NAMALWA (cell line): ENCODE results near the gene RMND1.
"Not testable (repeated sequence)": the region's sequence is repeated elsewhere in the genome, so short reads cannot be mapped to it uniquely, and the experiment has no call there.

Source experiments
- DNase-seq: peaks from one replicate; pipeline ENCODE4 v3.0.0-alpha.2; 2015; ENCODE audit warnings: low spot score

The RMND1 gene, protein sequence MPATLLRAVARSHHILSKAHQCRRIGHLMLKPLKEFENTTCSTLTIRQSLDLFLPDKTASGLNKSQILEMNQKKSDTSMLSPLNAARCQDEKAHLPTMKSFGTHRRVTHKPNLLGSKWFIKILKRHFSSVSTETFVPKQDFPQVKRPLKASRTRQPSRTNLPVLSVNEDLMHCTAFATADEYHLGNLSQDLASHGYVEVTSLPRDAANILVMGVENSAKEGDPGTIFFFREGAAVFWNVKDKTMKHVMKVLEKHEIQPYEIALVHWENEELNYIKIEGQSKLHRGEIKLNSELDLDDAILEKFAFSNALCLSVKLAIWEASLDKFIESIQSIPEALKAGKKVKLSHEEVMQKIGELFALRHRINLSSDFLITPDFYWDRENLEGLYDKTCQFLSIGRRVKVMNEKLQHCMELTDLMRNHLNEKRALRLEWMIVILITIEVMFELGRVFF

DNA sequence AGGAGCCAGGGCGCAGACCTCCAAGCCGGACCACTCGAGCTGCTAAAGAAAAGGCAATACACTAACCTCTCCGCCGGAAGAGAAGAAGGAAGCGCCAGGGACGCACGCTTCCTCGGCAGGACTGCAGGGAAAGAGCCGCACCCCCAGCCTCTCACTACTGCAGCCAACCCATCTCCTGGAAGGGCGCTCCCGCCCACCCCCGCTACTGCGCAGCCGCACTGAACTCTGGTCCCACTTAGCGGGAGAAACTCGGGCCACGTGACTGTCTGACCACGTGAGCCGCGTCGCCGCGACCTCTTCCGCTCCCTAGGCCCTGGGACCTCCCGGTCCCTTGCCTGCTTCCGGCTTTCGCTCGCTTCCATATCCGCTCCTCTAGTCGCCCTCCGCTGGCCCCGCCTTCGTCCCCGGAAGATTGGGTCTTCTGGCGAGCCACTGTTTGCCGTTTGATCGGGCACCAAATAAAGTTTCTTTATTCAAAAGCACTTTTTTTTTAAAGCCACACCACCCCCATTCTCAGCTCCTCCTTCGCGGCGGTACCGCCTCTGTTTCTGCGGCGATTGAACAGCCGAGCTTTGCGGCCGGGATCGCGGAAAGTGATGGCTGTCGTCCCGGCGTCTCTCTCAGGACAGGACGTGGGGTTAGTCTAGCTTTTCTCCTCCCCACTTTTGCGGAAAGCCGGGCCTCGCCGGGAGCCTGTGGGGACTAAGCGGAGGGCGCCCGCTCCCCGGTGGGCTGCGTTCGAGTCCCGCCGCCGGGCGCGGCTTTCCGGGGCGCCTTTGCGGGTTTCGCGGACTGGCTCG is at the start of gene RMND1:
TSS of gene RMND1 (minus strand) at position 177 of the 800 bp plus-strand sequence. CDS start 6,315 bp downstream, outside the sequence.
- DNase-seq: peak; percentile 100

DNA sequence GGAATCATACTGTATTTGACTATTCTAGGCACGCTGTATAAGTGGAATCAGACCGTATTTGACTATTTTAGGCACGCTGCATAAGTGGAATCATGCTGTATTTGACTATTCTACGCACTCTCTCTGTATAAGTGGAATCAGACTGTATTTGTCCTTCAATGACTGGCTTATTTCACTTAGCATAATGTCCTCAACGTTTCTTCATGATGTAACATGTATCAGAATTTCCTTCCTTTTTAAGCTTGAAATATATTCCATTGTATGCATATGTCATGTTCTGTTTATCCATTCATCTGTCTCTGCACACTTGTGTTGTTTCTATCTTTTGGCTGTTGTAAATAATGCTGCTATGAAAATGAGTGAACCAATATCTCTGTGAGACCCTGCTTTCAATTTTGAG is 47.6 kb upstream of the RMND1 start:
- no peak for DNase-seq

GRCh38 chr6:151498327-151498726 is 46.4 kb upstream of the RMND1 start:
- DNase-seq: no peak

GRCh38 chr6:151497905-151498304 is 46.0 kb upstream of the RMND1 start:
- DNase-seq: no peak

- no peak for DNase-seq
These were observed 43.5 kb upstream of the RMND1 start for GRCh38 chr6:151495380-151495779.

DNA sequence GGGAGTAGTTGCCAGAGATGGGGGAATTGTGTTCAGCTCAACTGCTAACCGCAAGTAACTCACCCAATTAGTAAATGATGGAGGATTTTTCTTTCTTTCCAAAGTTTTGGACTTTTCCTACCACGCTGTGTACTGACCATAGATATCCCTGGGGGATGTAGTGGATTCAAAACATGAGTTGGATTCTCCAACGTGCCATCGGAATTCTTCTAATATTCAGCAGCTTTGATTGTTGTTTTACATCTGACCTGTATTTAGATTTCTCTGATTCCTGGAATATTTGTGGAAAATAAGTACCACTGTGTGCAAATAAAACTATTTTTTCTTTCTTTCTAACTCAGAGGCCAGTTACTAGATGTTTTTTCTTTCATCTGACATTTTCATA is 43.0 kb upstream of the RMND1 start:
- DNase-seq: no peak

DNA sequence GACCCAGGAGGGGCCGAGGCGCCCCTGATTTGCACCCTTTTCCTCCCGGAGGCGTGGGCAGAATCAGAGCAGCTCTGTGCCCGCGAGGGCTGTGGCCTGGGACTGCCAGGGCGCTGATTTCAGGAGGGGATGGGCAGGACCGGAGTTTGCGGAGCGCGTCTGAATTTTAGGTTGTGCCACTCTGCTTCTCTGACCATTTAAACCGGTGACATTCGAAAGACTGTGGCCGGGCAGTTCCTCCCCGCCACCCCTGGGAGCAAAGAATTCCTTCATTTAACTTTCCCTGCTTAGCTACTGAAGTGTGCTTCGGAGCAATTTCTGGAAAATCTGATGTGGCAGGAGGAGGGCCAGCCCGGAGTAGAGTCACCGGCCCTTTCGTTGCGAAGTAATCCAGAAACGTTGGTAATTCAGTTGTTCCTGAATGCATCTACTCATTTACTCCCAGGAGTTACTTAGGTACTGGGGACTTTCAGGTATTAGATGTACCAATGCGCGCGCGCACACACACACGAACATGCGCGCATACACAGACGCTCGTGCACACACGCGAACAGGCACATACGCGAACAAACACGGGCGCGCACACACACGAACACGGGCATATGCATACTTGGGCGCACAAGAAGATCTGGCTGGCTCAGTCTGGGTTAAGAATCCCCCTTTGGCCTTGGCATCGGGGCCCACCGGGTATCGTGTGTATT is 42.5 kb upstream of the RMND1 start:
- no peak for DNase-seq

DNA sequence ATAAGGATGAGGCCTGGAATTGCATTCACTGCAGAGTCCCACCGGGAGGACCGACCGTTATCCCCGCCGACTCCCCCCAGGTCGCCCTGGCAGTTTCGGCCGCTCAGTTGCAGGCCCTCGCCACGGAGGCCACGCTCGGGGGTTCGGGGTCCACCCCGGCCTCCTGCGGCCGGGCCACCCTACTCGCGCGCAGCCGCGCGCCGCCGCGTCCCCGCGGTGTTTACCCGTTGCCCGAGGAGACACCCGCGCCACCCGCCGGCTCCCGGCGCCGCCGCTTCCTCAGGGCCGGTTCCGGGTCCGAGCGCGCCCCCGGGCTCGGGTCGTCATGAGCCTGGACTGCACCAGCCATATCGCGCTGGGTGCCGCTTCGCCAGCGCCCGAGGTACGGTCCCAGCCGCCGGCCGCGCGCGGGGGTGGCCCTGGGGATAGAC is 41.9 kb upstream of the RMND1 start, which contains the start of gene CCDC170:
TSS of gene CCDC170 (plus strand) at position 214 of the 431 bp plus-strand sequence. CDS start at position 326, 112 bp downstream.
- DNase-seq: no peak

DNA sequence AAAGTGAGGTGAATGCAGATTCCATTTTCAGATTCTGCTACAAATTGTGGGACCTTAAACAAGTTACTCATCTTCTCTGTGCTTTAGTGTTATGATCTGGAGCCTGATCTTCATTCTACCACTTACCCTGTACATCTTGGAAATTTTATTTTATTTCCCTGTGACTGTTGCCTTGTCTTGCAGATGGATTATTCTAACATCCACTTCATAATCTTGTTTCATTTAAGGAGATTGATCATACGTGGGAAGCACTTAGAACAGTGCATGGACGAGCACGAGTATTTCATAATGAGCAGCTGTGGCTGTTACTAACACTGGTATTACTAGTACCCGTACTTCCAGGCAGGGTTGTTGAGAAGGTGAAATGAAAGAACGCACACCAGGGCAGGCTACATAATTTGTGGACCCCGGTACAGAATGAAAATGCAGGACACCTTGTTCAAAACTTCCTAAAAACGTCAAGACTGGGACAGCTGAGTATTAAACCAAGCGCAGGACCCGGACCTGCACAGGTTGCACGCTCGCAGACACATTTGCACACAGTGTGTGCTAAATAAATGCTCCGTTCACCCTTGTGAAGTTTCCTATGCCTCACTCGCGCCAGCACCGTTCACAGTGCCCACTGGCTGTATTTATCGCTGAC is 41.4 kb upstream of the RMND1 start:
- DNase-seq: no peak

GRCh38 chr6:151490996-151491395 is 39.1 kb upstream of the RMND1 start:
- no peak for DNase-seq

DNA sequence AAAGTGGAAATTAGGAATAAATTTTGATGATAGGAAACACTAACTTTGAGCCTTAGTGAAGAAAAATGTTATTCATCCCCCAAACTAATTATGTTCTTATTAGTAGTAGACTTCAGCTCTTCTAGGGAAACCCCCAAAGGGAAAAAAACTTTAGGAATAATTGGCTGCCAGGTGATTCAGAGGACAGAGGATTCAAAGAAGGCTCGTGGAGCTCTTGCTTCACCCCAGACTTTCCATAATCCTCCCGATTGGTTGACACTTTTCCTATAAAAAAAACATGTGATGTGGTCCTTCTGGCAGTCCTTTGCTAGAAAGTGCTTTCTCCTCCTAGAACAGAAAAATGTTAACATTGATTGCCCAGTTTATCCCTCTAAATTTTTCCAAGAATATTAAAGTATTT is 36.3 kb upstream of the RMND1 start:
- DNase-seq: no peak

DNA sequence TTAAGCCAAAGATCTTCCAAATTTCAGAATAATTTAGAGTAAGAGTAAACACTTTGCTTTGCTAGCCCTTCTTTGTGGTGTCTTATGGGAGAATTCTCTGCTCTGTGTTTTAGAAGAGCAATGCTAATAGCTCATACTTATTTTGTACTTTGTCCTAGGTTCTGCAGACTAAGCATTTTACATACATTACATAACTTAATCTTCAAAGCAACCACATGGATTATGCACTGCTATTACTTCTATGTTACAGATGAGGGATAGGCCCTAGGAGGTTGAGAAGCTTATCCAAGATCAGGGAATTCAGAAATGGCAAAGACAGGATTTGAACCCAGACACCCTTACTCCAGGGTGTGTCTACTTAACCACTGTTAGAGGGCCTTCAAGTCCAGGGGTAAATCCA is 32.1 kb upstream of the RMND1 start:
- DNase-seq: no peak

GRCh38 chr6:151482290-151482689 is 30.4 kb upstream of the RMND1 start:
- no peak for DNase-seq

DNA sequence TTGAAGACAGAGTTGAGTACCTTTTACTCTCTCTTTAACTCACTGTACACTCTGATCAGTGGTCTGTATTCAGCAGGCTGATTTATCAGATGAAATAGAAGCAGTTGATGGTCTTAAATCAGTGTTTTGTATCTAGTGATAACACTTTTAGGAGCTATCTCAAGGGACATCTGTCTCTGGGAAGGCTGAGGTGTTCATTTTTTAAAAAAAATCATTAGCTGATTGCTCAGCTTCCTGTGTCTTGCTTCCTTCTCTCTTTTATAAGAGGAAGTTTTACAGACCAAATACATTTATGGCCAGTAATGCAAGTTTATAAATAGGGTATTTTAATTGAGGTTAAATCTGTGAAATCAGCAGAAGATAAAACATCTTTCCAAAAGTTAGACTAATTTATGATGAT is 29.9 kb upstream of the RMND1 start:
- DNase-seq: peak; percentile 5

DNA sequence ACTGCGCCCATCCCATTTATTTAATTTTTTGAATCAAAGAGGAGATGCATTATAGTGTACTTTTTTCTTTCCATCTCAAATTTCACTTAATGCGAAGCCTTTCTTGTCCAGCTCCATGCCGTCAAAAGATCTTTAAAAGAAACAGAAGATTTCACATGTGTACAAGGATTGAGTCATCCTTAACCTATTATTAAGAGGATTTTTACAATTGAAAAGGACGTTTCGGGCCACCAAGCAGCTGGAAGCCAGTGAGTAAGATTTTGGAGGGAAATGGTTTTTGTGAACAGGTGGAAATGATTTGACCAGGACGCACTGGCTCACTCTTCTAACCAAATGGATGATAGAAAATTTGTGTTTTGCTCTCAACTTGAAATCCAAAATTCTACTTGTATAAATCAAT is 26.7 kb upstream of the RMND1 start:
- no peak for DNase-seq

GRCh38 chr6:151477726-151478125 is 25.8 kb upstream of the RMND1 start:
- no peak for DNase-seq

- peak; percentile 66 for DNase-seq
These were observed 24.0 kb upstream of the RMND1 start for GRCh38 chr6:151475653-151476523.

GRCh38 chr6:151464702-151465101 is 12.8 kb upstream of the RMND1 start:
- DNase-seq: no peak

DNA sequence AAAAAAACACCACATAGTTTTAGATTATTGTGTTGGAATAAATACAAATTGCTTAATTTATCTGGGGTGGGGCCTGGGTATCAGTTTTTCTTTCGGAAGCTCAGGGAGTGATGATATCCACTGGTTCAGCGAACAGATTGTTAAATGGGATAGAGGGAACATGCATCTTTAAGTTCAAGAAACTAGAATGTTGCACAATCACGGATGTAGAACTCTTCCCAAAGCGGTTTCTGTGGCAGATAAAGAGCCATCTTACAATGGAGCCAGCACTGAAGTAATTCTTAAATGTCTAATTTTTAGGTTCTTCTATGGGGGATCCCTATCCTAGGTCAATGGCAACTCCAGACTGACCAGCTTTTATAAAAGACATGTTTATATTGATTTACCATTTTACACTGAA is 9.7 kb upstream of the RMND1 start:
- no peak for DNase-seq

DNA sequence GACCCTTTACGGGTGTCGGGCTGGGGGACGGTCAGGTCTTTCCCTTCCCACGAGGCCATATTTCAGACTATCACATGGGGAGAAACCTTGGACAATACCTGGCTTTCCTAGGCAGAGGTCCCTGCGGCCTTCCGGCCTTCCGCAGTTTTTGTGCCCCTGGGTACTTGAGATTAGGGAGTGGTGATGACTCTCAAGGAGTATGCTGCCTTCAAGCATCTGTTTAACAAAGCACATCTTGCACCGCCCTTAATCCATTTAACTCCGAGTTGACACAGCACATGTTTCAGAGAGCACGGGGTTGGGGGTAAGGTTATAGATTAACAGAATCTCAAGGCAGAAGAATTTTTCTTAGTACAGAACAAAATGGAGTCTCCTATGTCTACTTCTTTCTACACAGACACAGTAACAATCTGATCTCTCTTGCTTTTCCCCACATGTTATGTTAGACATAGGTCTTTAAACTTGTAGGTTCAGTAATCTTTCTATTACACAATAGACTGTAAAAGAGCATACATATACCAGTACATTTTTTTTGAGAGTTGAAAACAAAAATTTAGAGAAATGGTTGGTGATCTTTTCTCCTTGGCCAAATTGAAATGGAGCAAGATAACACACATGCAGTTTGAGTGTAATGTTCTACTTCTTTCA is 3.9 kb upstream of the RMND1 start:
- not testable (repeated sequence) for DNase-seq
